Measurements from ENCODE around the gene APOBEC3A.
"Not testable (repeated sequence)": the region's sequence is repeated elsewhere in the genome, so short reads cannot be mapped to it uniquely, and the experiment has no call there.

Gene APOBEC3A

GRCh38 chr22:38958651-38958943, 1.2 kb downstream of the APOBEC3A start:
- not testable (repeated sequence) for DNase-seq (ENCODE audit: low spot score)

- DNase-seq (ENCODE audit: low spot score) = no peak
Measured at GRCh38 chr22:38959590-38959989, 2.2 kb downstream of the APOBEC3A start.

- not testable (repeated sequence) for DNase-seq (ENCODE audit: low spot score)
Measured at GRCh38 chr22:38960673-38961072, 3.3 kb downstream of the APOBEC3A start.

- DNase-seq (ENCODE audit: low spot score) = not testable (repeated sequence)
Measured at GRCh38 chr22:38963291-38963738, 5.9 kb downstream of the APOBEC3A start.

GRCh38 chr22:38963872-38964271, 6.5 kb downstream of the APOBEC3A start:
- DNase-seq (ENCODE audit: low spot score) = no peak

GRCh38 chr22:38964306-38964705, 6.9 kb downstream of the APOBEC3A start:
- DNase-seq (ENCODE audit: low spot score) = no peak

- no peak for DNase-seq (ENCODE audit: low spot score)
Measured at GRCh38 chr22:38964989-38965388, 7.6 kb downstream of the APOBEC3A start.

GRCh38 chr22:38965614-38966379, 8.4 kb downstream of the APOBEC3A start:
- no peak for DNase-seq (ENCODE audit: low spot score)

GRCh38 chr22:38966380-38966702, 8.9 kb downstream of the APOBEC3A start:
- no peak for DNase-seq (ENCODE audit: low spot score)

- DNase-seq (ENCODE audit: low spot score) = no peak
Measured at GRCh38 chr22:38966942-38967341, 9.5 kb downstream of the APOBEC3A start.

GRCh38 chr22:38967451-38968450, 10.3 kb downstream of the APOBEC3A start:
- no peak for DNase-seq (ENCODE audit: low spot score)

- DNase-seq (ENCODE audit: low spot score) = no peak
Measured at GRCh38 chr22:38968801-38969200, 11.4 kb downstream of the APOBEC3A start.

- no peak for DNase-seq (ENCODE audit: low spot score)
Measured at GRCh38 chr22:38970551-38970950, 13.1 kb downstream of the APOBEC3A start.

- DNase-seq (ENCODE audit: low spot score) = no peak
Measured at GRCh38 chr22:38971202-38971601, 13.8 kb downstream of the APOBEC3A start.

- no peak for DNase-seq (ENCODE audit: low spot score)
Measured at GRCh38 chr22:38971791-38972190, 14.4 kb downstream of the APOBEC3A start.

- no peak for DNase-seq (ENCODE audit: low spot score)
Measured at GRCh38 chr22:38972558-38972957, 15.1 kb downstream of the APOBEC3A start.

GRCh38 chr22:38973289-38974169, 16.1 kb downstream of the APOBEC3A start:
- peak; percentile 72 for DNase-seq (ENCODE audit: low spot score)

GRCh38 chr22:38974170-38974825, 16.9 kb downstream of the APOBEC3A start:
- no peak for DNase-seq (ENCODE audit: low spot score)

- no peak for DNase-seq (ENCODE audit: low spot score)
Measured at GRCh38 chr22:38974826-38975175, 17.4 kb downstream of the APOBEC3A start.

GRCh38 chr22:38977289-38977688, 19.9 kb downstream of the APOBEC3A start:
- DNase-seq (ENCODE audit: low spot score) = not testable (repeated sequence)

GRCh38 chr22:38980587-38980986, 23.2 kb downstream of the APOBEC3A start:
- DNase-seq (ENCODE audit: low spot score) = not testable (repeated sequence)
